Measurements from ENCODE around the gene PRICKLE2. TPM values are rescaled to one million over a fixed set of nuclear protein-coding genes. Genes with fewer than 3 reads are reported as not detected.

The PRICKLE2 gene
- total RNA-seq, 8 experiments from 2014 or later: 2.1 to 43.1 (median 12.0) TPM

DNA sequence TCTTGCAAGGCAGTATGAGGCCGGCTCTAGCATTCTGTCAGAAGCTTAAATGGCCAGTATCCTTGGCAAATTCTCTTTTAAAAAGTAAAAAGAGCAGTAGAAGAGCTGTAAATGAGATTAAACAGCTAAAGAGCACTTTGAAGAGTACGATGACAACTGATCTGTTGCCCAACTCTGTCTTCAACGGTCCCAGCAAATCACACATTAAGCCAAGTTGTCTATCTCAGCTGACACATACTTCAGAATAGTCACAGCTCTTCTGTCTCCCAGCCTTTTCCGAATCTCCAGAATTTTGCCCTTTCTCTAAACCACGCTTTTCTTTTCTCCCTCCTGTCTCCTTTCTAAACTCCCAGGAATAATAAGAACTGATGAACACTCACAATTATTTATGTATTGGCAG, 51.7 kb downstream of the PRICKLE2 start:
- no peak for ATAC-seq (replicated peaks in 6 of 8)
- 50 to 100% (median 89%) methylated on average over 1 to 5 of the region's 5 CpGs for WGBS, 10 experiments
- H3K27ac ChIP-seq: no peak overlapping the region
- no peak overlapping the region for H3K4me3 ChIP-seq
- no peaks in the 10 kb centered on the region for H3K4me1 ChIP-seq (replicated peaks in 1 of 2)
- in situ Hi-C loops (cut with MboI; ENCODE audit: low pct_unique_long_range_greater_than_20kb in 2 of 9, low sequenced_read_pairs in 9 of 9, unreplicated experiment in 9 of 9): loop anchor here in 1 of 9 experiments (25.0 kb wide), 1 partner anchor 136 kb away; no protein-coding TSS in a partner anchor

DNA sequence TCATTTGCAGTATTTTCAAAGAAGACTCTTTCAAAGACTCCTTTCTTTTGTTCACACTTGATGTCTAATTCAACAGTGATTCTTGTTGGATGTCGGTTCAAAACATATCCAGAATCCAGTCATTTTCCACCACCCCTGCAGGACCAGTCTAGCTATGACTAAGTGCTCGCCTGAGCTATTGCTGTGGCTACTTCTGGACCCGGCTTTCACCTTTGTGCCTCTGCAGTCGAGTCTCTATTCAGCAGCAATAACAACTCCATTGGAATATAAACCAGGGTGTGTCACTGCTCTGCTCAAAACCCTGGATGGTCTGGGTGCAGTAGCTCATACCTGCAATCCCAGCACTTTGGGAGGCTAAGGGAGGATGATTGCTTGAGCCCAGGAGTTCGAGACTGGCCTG, 55.0 kb downstream of the PRICKLE2 start:
- no peak overlapping the region for H3K4me3 ChIP-seq
- H3K4me1 ChIP-seq (replicated peaks in 1 of 2): no peaks in the 10 kb centered on the region
- no peak overlapping the region for H3K27ac ChIP-seq
- WGBS, 10 experiments: 57 to 100% (median 89%) methylated on average over 1 to 4 of the region's 5 CpGs
- in situ Hi-C loops (cut with MboI; ENCODE audit: low pct_unique_long_range_greater_than_20kb in 2 of 9, low sequenced_read_pairs in 9 of 9, unreplicated experiment in 9 of 9): loop anchor here in 1 of 9 experiments (25.0 kb wide), 1 partner anchor 133 kb away; no protein-coding TSS in a partner anchor
- no peak for ATAC-seq (replicated peaks in 6 of 8)

DNA sequence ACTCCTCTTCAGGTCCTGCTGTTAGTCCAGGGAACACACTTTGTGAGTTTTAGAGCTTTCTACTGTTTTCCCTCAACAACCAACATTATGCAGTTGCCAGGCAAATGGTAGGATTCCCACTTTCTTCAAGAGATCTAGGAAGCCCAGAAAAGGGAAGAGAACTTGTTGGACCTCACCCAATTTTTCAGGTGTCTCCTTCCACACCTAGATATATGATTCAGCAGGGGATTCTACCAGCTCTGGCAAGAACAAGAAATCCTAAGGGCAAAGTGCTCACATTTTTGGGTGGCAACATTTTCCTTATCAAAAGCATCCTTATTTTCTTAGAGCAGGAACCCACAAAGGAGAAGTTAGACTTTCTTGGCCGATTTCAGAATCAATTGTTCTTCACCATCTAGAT, 57.4 kb downstream of the PRICKLE2 start:
- H3K4me3 ChIP-seq: no peak overlapping the region
- no peak overlapping the region for H3K27ac ChIP-seq
- in situ Hi-C loops (cut with MboI; ENCODE audit: low pct_unique_long_range_greater_than_20kb in 2 of 9, low sequenced_read_pairs in 9 of 9, unreplicated experiment in 9 of 9): loop anchor here in 1 of 9 experiments (25.0 kb wide), 1 partner anchor 131 kb away; no protein-coding TSS in a partner anchor
- H3K4me1 ChIP-seq (replicated peaks in 1 of 2): no peaks in the 10 kb centered on the region
- 83 to 100% (median 100%) methylated on average over 1 of the region's 1 CpG; no CpG with 5 or more reads in 5 of the 10 experiments for WGBS, 10 experiments
- peak in 2 of 8 experiments; percentile 13 for ATAC-seq (replicated peaks in 6 of 8)

DNA sequence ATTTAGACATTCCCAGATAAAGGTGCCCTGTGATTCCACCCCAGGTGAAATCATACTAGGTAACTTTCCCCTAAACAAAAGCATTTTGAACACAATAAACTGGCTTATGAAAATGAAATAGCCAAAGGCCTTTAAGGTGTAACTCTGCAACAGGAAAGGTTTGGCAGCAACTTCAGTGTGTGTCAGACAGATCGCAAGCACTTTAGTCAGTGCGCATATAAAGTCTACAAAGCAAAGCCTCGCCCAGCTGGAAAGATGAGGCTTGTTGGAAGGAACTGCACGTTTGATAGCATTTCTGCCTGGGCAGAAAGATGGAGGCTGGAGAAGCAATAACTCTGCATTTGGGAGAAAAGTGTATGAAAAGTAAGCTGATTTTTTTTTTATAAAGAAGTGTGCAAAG, 57.9 kb downstream of the PRICKLE2 start:
- 0 to 94% (median 89%) methylated on average over 2 to 4 of the region's 4 CpGs; no CpG with 5 or more reads in 5 of the 10 experiments for WGBS, 10 experiments
- in situ Hi-C loops (cut with MboI; ENCODE audit: low pct_unique_long_range_greater_than_20kb in 2 of 9, low sequenced_read_pairs in 9 of 9, unreplicated experiment in 9 of 9): loop anchor here in 1 of 9 experiments (25.0 kb wide), 1 partner anchor 130 kb away; no protein-coding TSS in a partner anchor
- no peaks in the 10 kb centered on the region for H3K4me1 ChIP-seq (replicated peaks in 1 of 2)
- ATAC-seq (replicated peaks in 6 of 8): peak in 3 of 8 experiments; percentile 56 to 94 (median 87)
- H3K27ac ChIP-seq: no peak overlapping the region
- H3K4me3 ChIP-seq: no peak overlapping the region

DNA sequence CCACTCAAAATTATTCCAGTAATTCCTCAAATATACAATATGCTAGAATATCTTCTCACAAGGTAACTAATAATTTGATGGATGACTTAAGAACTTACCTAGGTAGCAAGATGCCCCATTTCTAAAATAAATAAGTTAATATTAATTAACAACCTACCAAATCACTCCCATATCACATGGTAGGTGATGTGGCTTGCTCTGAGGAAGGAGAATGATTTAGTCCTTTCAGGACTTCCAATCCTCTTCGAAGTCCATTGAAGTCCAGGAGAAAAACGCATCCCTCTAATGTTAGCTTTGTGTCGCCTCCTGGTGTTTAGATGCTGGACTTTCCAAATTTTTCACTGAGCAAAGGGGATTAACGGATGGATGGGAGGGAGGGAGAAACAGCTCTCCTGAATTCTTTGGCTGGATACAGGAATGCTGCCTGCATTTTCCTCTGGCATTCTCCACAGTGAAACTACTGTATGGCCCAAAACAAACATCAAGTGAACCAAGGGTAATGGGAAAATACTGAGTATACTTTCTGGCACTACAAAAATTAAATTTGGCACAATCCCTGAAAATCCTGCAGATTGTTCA, 58.6 kb downstream of the PRICKLE2 start:
- peak in 1 of 8 experiments; percentile 37 for ATAC-seq (replicated peaks in 6 of 8)
- no peak overlapping the region for H3K27ac ChIP-seq
- in situ Hi-C loops (cut with MboI; ENCODE audit: low pct_unique_long_range_greater_than_20kb in 2 of 9, low sequenced_read_pairs in 9 of 9, unreplicated experiment in 9 of 9): loop anchor here in 1 of 9 experiments (25.0 kb wide), 1 partner anchor 129 kb away; no protein-coding TSS in a partner anchor

DNA sequence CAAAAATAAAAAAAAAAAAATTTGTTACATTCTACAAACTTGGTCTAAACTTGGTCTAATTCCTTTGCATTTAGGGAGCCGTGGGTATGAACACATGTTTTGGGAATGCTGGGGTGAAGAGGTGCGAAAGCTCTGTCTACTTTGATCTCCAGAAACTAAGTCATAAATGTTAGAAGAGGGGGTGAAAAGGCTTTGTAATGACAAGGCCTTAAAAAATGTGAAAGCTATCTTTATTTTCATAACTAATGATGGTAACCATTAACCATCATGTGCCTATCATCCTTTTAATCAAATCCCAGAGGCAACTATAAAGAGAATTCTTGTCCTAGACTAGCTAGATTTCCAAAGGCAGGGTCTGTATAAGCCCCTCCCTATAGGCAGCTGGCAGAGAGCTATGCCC, 60.9 kb downstream of the PRICKLE2 start:
- no peak for ATAC-seq (replicated peaks in 6 of 8)
- 40 to 100% (median 98%) methylated on average over 1 to 2 of the region's 2 CpGs; no CpG with 5 or more reads in 2 of the 10 experiments for WGBS, 10 experiments
- no peak overlapping the region for H3K27ac ChIP-seq
- no peak overlapping the region for H3K4me3 ChIP-seq
- H3K4me1 ChIP-seq (replicated peaks in 1 of 2): peaks cover 0 to 7% of the 10 kb centered on the region in 2 donors
- in situ Hi-C loops (cut with MboI; ENCODE audit: low pct_unique_long_range_greater_than_20kb in 2 of 9, low sequenced_read_pairs in 9 of 9, unreplicated experiment in 9 of 9): loop anchor here in 1 of 9 experiments (25.0 kb wide), 1 partner anchor 127 kb away; no protein-coding TSS in a partner anchor

More for the DNA sequence above, 58.6 kb downstream of the PRICKLE2 start:
- Histone ChIP-seq H3K4me1 (replicated peaks in 1 of 2) (peaks cover 0 to 5% of the 10 kb centered on the region in 2 donors), H3K4me3 (no peak overlapping the region)
- WGBS, 10 experiments: 40 to 100% (median 71%) methylated on average over 1 to 4 of the region's 4 CpGs; no CpG with 5 or more reads in 3 of the 10 experiments

DNA sequence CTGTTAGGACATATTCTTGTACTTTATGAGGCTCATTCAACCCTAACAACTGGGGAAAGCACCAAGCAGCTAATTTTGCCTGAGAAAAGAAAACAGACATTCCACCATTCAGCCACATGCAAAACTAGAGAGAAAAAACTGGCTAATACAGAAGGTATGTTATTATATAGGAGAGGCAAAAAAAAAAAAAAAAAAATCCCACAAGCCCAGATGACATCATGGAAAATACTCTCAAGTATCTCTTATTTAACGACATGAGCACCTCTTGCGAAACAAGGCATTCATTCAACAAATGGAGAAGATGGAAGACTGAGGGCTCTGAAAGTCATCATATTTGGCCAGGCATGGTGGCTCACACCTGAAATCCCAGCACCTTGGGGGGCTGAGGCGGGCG, 61.5 kb downstream of the PRICKLE2 start:
- H3K4me3 ChIP-seq: no peak overlapping the region
- in situ Hi-C loops (cut with MboI; ENCODE audit: low pct_unique_long_range_greater_than_20kb in 2 of 9, low sequenced_read_pairs in 9 of 9, unreplicated experiment in 9 of 9): loop anchor here in 1 of 9 experiments (25.0 kb wide), 1 partner anchor 126 kb away; no protein-coding TSS in a partner anchor
- ATAC-seq (replicated peaks in 6 of 8): no peak
- peaks cover 0 to 7% of the 10 kb centered on the region in 2 donors for H3K4me1 ChIP-seq (replicated peaks in 1 of 2)
- no peak overlapping the region for H3K27ac ChIP-seq
- 40 to 100% (median 80%) methylated on average over 1 to 4 of the region's 4 CpGs; no CpG with 5 or more reads in 2 of the 10 experiments for WGBS, 10 experiments

DNA sequence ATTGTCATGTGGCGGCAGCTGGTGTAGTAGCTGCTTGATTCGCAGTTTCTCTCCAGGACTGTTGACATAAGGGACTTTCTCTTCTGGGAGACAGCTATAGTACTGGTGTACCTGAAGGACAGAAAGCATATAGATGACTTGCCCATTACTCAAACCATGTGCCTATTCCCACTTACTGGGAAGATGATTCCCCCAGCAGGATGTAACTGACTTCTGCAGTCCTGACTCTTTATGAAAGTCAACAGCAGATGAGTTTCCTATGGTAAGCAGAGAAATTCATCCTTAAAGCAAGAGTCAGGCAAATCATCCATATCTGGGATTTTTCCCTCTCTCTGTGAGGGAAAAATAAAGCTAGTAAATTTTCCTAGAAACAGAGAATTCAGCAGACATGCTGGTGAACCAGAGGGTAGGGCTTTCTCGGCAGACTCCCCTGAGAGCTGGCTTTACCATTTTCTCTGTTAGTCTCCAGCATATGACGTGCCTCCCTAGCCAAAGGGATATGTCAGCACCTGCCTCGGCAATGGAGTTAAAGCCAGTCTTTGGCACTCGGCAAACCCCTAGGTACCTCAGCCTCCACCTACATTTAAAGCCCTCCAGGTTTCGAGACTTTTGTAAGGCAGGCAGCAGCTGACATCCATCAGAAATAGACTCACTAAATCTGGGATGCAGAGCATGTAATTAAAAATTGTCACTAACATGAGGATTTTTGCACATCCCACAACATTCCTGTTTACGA, 62.1 kb downstream of the PRICKLE2 start:
- Histone ChIP-seq H3K27ac (no peak overlapping the region), H3K4me3 (no peak overlapping the region), H3K4me1 (replicated peaks in 1 of 2) (peaks cover 0 to 7% of the 10 kb centered on the region in 2 donors)
- no peak for ATAC-seq (replicated peaks in 6 of 8)
- WGBS, 10 experiments: 45 to 100% (median 81%) methylated on average over 1 to 8 of the region's 8 CpGs; no CpG with 5 or more reads in 1 of the 10 experiments
- in situ Hi-C loops (cut with MboI; ENCODE audit: low pct_unique_long_range_greater_than_20kb in 2 of 9, low sequenced_read_pairs in 9 of 9, unreplicated experiment in 9 of 9): loop anchor here in 1 of 9 experiments (25.0 kb wide), 1 partner anchor 126 kb away; no protein-coding TSS in a partner anchor

DNA sequence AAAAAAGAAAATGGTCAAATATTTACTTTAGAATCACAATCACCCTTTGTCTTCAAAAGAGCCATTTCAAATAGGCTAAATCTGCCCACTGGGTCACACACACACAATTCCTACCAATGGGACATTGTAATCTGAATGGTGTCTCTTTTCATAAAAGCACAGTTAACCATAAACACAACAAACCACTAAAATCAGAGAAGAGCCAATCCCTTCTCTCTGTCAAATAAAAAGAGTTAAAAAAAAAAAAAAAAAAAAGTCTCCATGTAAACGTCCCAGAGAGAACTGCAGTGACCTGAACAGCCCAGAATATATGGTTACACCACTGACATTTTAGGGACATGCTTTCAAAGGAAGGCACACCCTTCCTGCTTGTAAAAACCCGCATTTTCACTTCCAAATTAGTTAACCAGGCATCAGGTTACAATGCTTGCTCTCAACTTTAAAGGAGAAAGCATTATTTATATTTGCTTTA, 63.7 kb downstream of the PRICKLE2 start:
- Histone ChIP-seq H3K27ac (no peak overlapping the region), H3K4me3 (no peak overlapping the region), H3K4me1 (replicated peaks in 1 of 2) (peaks cover 0 to 7% of the 10 kb centered on the region in 2 donors)
- in situ Hi-C loops (cut with MboI; ENCODE audit: low pct_unique_long_range_greater_than_20kb in 2 of 9, low sequenced_read_pairs in 9 of 9, unreplicated experiment in 9 of 9): loop anchor here in 1 of 9 experiments (25.0 kb wide), 1 partner anchor 124 kb away; no protein-coding TSS in a partner anchor
- peak in 3 of 8 experiments; percentile 90 to 97 (median 94) for ATAC-seq (replicated peaks in 6 of 8)
- 0 to 17% (median 0%) methylated on average over 1 to 2 of the region's 2 CpGs for WGBS, 10 experiments

DNA sequence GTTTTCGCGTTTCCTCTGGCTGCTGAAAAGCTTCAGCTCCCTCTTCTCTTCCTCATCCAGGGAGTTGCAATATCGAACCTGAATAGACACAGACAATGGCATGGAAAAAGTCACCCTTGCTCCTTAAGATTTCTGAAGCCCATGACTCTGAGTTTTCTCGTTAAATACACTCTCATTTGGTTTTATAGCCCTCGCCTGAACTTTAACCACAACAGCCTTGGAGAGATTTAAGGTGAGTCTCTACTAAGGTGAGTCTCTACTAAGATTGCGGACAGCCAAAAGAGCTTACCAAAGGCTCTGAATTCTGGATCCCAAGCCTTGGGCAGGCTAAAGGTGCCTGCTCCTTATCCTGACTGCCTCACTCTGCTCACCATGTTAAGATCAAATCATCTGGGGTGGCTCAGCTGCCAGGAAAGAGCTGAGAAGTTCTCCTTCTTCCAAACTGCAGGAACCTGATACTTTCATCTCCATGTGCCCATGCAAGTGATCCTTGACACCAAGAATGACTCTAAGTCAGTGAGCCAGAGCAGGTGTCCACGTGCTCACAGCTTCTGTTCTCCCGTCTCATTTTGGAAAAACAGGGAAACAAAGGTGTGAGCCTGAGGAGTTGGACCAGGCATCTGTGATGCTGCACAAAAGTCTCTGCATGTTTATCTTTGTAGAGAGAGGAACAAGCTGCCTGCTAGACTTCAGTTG, 65.1 kb downstream of the PRICKLE2 start:
- peaks cover 0 to 7% of the 10 kb centered on the region in 2 donors for H3K4me1 ChIP-seq (replicated peaks in 1 of 2)
- ATAC-seq (replicated peaks in 6 of 8): no peak
- no peak overlapping the region for H3K4me3 ChIP-seq
- WGBS, 10 experiments: 79 to 100% (median 89%) methylated on average over 3 to 8 of the region's 8 CpGs; no CpG with 5 or more reads in 1 of the 10 experiments
- no peak overlapping the region for H3K27ac ChIP-seq
- in situ Hi-C loops (cut with MboI; ENCODE audit: low pct_unique_long_range_greater_than_20kb in 2 of 9, low sequenced_read_pairs in 9 of 9, unreplicated experiment in 9 of 9): loop anchor here in 1 of 9 experiments (25.0 kb wide), 1 partner anchor 123 kb away; no protein-coding TSS in a partner anchor

DNA sequence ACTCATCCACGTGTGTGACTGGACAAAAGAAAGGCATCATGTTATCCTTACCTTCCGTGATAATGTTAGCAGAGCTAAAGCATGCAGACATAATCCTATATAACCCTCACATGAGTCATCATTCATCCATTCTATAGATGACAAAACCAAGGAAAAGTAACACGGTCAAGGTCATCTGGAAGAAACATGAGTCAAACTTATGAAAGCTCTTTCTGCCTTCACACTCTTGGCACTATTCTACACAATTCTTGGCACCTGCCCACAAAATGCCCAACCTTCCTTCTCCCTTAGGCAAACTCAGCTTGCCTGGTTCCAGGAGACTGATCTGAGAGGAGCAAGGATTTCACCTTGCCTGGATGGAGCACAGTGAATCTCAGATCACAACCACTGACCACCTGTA, 66.9 kb downstream of the PRICKLE2 start:
- Histone ChIP-seq H3K4me3 (no peak overlapping the region), H3K4me1 (replicated peaks in 1 of 2) (peaks cover 0 to 7% of the 10 kb centered on the region in 2 donors), H3K27ac (no peak overlapping the region)
- in situ Hi-C loops (cut with MboI; ENCODE audit: low pct_unique_long_range_greater_than_20kb in 2 of 9, low sequenced_read_pairs in 9 of 9, unreplicated experiment in 9 of 9): loop anchor here in 1 of 9 experiments (25.0 kb wide), 1 partner anchor 121 kb away; no protein-coding TSS in a partner anchor
- WGBS, 10 experiments: 33 to 100% (median 86%) methylated on average over 1 to 3 of the region's 3 CpGs; no CpG with 5 or more reads in 1 of the 10 experiments
- ATAC-seq (replicated peaks in 6 of 8): no peak

Data from motor neuron (in vitro differentiated cells).